RWPE2 (cell line): ENCODE data around the gene ARMH4.

Experiments used
- ATAC-seq: fragments of 200-7000 bp; cut with Tn5 transposase; 3 replicates; pipeline ENCODE4 v1.9.1; 2021; ENCODE audit warnings: low read depth
- DNase-seq: peaks from one replicate; pipeline ENCODE4 v3.0.0-alpha.2; 2020; ENCODE audit warnings: low spot score
- H3K27ac ChIP-seq: fragments of 450-650 bp; 2 replicates; pipeline ENCODE4 v1.5.1; 2017; ENCODE audit warnings: mild to moderate bottlenecking; ENCODE audit not compliant: poor library complexity, severe bottlenecking
- H3K27me3 ChIP-seq: fragments of 250-450 bp; sonication (Bioruptor Pico); 2 replicates; pipeline ENCODE4 v1.5.1; 2021; ENCODE audit warnings: mild to moderate bottlenecking, moderate library complexity; ENCODE audit not compliant: insufficient read depth, poor library complexity, severe bottlenecking
- H3K36me3 ChIP-seq: fragments of 250-450 bp; sonication (Bioruptor Pico); 2 replicates; pipeline ENCODE4 v1.5.1; 2020; ENCODE audit warnings: low read depth, mild to moderate bottlenecking, moderate library complexity
- H3K4me1 ChIP-seq: fragments of 250-450 bp; sonication (Bioruptor Pico); 2 replicates; pipeline ENCODE4 v1.5.1; 2021; ENCODE audit warnings: mild to moderate bottlenecking, moderate library complexity; ENCODE audit not compliant: insufficient read depth, poor library complexity, severe bottlenecking
- H3K4me3 ChIP-seq: fragments of 250-450 bp; sonication (Bioruptor Pico); 2 replicates; pipeline ENCODE4 v1.5.1; 2021; ENCODE audit warnings: mild to moderate bottlenecking, moderate library complexity; ENCODE audit not compliant: severe bottlenecking
- H3K9me3 ChIP-seq: fragments of 250-450 bp; sonication (Bioruptor Pico); 2 replicates; pipeline ENCODE4 v1.5.1; 2021; ENCODE audit warnings: mild to moderate bottlenecking, moderate library complexity; ENCODE audit not compliant: severe bottlenecking
- TF ChIP-seq, protein P1 (sequence below): fragments of 450-650 bp; IDR thresholded peaks from one replicate; pipeline ENCODE4 v1.5.1; 2017; ENCODE audit warnings: mild to moderate bottlenecking, moderate library complexity; ENCODE audit not compliant: poor library complexity, severe bottlenecking

ARMH4 gene

DNA sequence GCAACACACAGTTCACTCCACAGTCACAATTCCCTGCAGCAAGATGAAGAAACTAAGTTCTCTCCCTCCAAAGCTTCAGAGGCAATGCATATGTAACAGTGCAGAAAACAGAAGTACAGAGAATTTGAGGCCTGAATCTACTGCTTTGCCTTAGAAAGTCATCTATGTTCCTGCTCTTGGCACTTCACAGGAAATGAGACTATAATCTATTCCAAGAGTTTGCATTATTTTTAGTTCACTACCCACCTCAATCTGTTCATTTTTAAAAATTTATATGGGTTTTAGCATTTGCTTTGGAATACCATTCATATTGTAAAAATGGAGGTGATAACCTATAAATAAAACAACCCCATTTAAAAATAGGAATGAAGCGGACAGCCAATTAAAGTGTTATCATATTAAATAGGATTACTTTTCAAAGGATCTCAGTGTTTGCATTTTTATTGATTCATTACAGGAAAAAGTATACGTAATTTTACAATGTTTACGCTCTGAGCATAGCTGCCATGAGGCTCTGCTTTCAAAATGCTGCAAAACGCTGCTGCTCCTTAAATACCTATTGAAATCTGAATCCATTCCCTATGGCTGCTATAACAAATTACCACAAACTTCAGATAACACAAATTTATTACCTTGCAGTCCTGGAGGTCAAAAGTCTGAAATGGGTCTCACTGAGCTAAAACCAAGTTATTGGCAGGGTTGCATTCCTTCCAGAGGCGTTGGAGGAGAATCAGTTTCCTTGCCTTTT is 60.0 kb downstream of the ARMH4 start:
- peaks cover 6% of the 10 kb centered on the region for H3K27me3 ChIP-seq
- H3K4me3 ChIP-seq = no peak overlapping the region
- H3K27ac ChIP-seq = no peak overlapping the region
- TF ChIP-seq, protein P1, sequence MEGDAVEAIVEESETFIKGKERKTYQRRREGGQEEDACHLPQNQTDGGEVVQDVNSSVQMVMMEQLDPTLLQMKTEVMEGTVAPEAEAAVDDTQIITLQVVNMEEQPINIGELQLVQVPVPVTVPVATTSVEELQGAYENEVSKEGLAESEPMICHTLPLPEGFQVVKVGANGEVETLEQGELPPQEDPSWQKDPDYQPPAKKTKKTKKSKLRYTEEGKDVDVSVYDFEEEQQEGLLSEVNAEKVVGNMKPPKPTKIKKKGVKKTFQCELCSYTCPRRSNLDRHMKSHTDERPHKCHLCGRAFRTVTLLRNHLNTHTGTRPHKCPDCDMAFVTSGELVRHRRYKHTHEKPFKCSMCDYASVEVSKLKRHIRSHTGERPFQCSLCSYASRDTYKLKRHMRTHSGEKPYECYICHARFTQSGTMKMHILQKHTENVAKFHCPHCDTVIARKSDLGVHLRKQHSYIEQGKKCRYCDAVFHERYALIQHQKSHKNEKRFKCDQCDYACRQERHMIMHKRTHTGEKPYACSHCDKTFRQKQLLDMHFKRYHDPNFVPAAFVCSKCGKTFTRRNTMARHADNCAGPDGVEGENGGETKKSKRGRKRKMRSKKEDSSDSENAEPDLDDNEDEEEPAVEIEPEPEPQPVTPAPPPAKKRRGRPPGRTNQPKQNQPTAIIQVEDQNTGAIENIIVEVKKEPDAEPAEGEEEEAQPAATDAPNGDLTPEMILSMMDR = no peak
- H3K4me1 ChIP-seq = no peaks in the 10 kb centered on the region
- ATAC-seq = no peak
- H3K9me3 ChIP-seq = no peaks in the 10 kb centered on the region
- no peaks in the 10 kb centered on the region for H3K36me3 ChIP-seq
- no peak for DNase-seq

- DNase-seq = no peak
Measured at GRCh38 chr14:58089612-58090011, 62.4 kb downstream of the ARMH4 start.

GRCh38 chr14:58088961-58089360 is 63.1 kb downstream of the ARMH4 start:
- H3K27ac ChIP-seq = no peak overlapping the region
- ATAC-seq (no peak), DNase-seq (no peak)
- H3K9me3 ChIP-seq = no peaks in the 10 kb centered on the region
- H3K36me3 ChIP-seq = no peaks in the 10 kb centered on the region
- peaks cover 8% of the 10 kb centered on the region for H3K27me3 ChIP-seq
- H3K4me3 ChIP-seq = no peak overlapping the region
- H3K4me1 ChIP-seq = no peaks in the 10 kb centered on the region
- TF ChIP-seq, protein P1 = no peak

More at GRCh38 chr14:58089612-58090011, 62.4 kb downstream of the ARMH4 start:
- H3K27ac ChIP-seq = no peak overlapping the region
- no peaks in the 10 kb centered on the region for H3K36me3 ChIP-seq
- H3K4me3 ChIP-seq = no peak overlapping the region
- no peaks in the 10 kb centered on the region for H3K9me3 ChIP-seq
- TF ChIP-seq, protein P1 = no peak
- H3K4me1 ChIP-seq = no peaks in the 10 kb centered on the region
- ATAC-seq = no peak
- H3K27me3 ChIP-seq = peaks cover 8% of the 10 kb centered on the region

GRCh38 chr14:58085877-58086276 is 66.1 kb downstream of the ARMH4 start:
- Histone ChIP-seq H3K36me3 (no peaks in the 10 kb centered on the region), H3K4me3 (no peak overlapping the region), H3K9me3 (no peaks in the 10 kb centered on the region), H3K27me3 (peaks cover 2% of the 10 kb centered on the region), H3K27ac (no peak overlapping the region), H3K4me1 (peaks cover 11% of the 10 kb centered on the region)
- DNase-seq (no peak), ATAC-seq (no peak)
- TF ChIP-seq, protein P1 = no peak

DNA sequence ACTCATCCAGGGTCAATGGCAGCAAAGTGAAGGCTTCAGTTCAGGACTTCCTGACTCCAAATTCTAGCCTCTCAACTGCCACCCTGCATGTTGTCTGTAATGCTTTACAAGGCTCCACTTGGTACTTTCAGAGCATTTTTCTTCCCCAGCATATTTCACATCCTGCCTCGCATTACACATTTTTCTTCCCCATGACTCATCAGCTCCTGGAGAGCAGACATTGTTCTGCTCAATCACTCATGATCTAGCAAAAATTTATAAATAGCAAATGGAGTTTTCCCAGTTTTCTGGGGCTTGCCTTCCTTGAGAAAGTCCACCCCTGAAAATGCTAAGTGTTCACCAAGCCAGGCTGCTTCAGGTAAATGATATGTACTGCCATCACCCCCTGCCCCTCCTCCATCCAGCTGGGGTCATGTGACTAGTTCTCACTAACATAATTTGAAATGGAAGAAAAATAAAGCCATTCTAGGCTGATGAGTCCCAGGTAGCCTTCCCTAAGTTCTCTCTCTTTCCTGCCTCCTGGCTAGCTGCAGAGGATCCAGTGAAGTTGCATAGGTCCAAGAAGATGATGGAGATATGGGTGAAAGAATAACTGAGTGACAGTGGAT is 69.4 kb downstream of the ARMH4 start:
- no peak overlapping the region for H3K4me3 ChIP-seq
- DNase-seq (no peak), ATAC-seq (peak; percentile 83)
- peaks cover 2% of the 10 kb centered on the region for H3K27me3 ChIP-seq
- no peaks in the 10 kb centered on the region for H3K9me3 ChIP-seq
- no peaks in the 10 kb centered on the region for H3K36me3 ChIP-seq
- H3K27ac ChIP-seq = peak overlapping the region; percentile 78
- peaks cover 24% of the 10 kb centered on the region for H3K4me1 ChIP-seq
- TF ChIP-seq, protein P1 = no peak
